Stomach (tissue), 9 donors: Measurements from ENCODE around the gene TAF1C. TPM values are rescaled to one million over a fixed set of nuclear protein-coding genes. Genes with fewer than 3 reads are reported as not detected.
A peak's percentile ranks its signal among the peaks of the same experiment; 100 is the strongest.

Source experiments
- DNase-seq, 2 donors: peaks; one replicate each; pipeline versions ENCODE4 v3.0.0 to v3.0.0-alpha.2; 2013 to 2019
- H3K27ac ChIP-seq, 5 donors: fragments of 200-600 bp in 4 of 5; sonication (generic) in 4 of 5; one replicate each; pipeline ENCODE4 v1.5.1; 2013 to 2019; ENCODE audit warnings: mild to moderate bottlenecking in 1 of 5, moderate library complexity in 1 of 5
- H3K27me3 ChIP-seq, 3 donors: fragments of 200-600 bp; sonication (generic); one replicate each; pipeline ENCODE4 v1.5.1; 2017 to 2019; ENCODE audit warnings: mixed run types in 1 of 3
- H3K36me3 ChIP-seq, 4 donors: fragments of 200-600 bp; sonication (generic); 1 replicate in 3 of 4; 2 replicates in 1 of 4; pipeline ENCODE4 v1.5.1; 2016 to 2019
- H3K4me1 ChIP-seq, 4 donors: fragments of 200-600 bp; sonication (generic); one replicate each; pipeline ENCODE4 v1.5.1; 2016 to 2019
- H3K4me3 ChIP-seq, 4 donors: fragments of 200-600 bp; sonication (generic) in 3 of 4; one replicate each; pipeline ENCODE4 v1.5.1; 2016 to 2019; ENCODE audit warnings: mild to moderate bottlenecking in 1 of 4
- H3K9me3 ChIP-seq, 4 donors: fragments of 200-600 bp; sonication (generic); one replicate each; pipeline ENCODE4 v1.5.1; 2016 to 2019
- CTCF ChIP-seq, 7 experiments: fragments of 450-650 bp in 4 of 7; fragments of 200-600 bp in 3 of 7; sonication (generic) in 3 of 7; IDR thresholded peaks; one replicate each; pipeline ENCODE4 v1.5.1; 2016 to 2019; ENCODE audit warnings: antibody characterized with exemption in 7 of 7, control low read depth in 2 of 7, mild to moderate bottlenecking in 1 of 7
- EP300 ChIP-seq: sonication (generic); formaldehyde crosslinking; IDR thresholded peaks from one replicate; pipeline ENCODE4 v1.6.1; 2017; ENCODE audit warnings: antibody characterized with exemption
- POLR2A ChIP-seq, 4 donors: fragments of 450-650 bp; IDR thresholded peaks; one replicate each; pipeline ENCODE4 v1.6.1; 2016; ENCODE audit warnings: antibody characterized with exemption in 4 of 4, control low read depth in 2 of 4, mild to moderate bottlenecking in 1 of 4, moderate library complexity in 1 of 4
- POLR2AphosphoS5 ChIP-seq, 3 donors: sonication (generic); formaldehyde crosslinking; IDR thresholded peaks; one replicate each; pipeline ENCODE4 v1.6.1; 2016; ENCODE audit warnings: antibody characterized with exemption in 3 of 3
- WGBS, 5 donors: extraction: QIAGEN DNeasy Blood & Tissue Kit in 3 of 5; methylation state at CpG; one replicate each; pipeline versions ENCODE4 v1.1.5 to v1.1.7; 2013 to 2018; 5-methylcytosine and 5-hydroxymethylcytosine counted together
- intact Hi-C: fragments of 100-400 bp; cut with DNase I; formaldehyde crosslinking; loops from one replicate; pipeline ENCODE4 v1.15.1; 2023; ENCODE audit warnings: low total_unique reads
- polyA plus RNA-seq, 3 donors: library from polyadenylated mRNA; stranded (reverse); fragments of 200-250 nt; gene quantifications; one replicate each; pipeline ENCODE4 v1.2.3, GENCODE V29; 2013
- total RNA-seq, 5 donors: library from RNA; depleted of rRNA; stranded (reverse); fragments of >200 nt; gene quantifications; one replicate each; pipeline versions ENCODE4 v1.1.0 to v1.2.3, GENCODE V29; 2014 to 2016
- donor health status: healthy with polysubstance abuse.
- donor health status: Bipolar disorder and iron deficiency.
- donor health status: healthy.

Gene TAF1C
- total and polyA plus RNA-seq, 8 donors = 15.3 to 377 (median 37.6) TPM

- Histone ChIP-seq H3K27ac (peak overlapping the region in 4 of 5 donors; percentile 6 to 86 (median 71)), H3K4me1 (peaks cover 21 to 34% (median 26%) of the 10 kb centered on the region in 4 donors), H3K9me3 (no peaks in the 10 kb centered on the region), H3K36me3 (peaks cover 37 to 53% (median 49%) of the 10 kb centered on the region in 4 donors), H3K27me3 (no peaks in the 10 kb centered on the region), H3K4me3 (peak overlapping the region in 2 of 4 donors; percentile 74 to 92)
- TF ChIP-seq EP300 = no peak
- TF ChIP-seq POLR2A (IDR thresholded peaks at IDR 0.05) = no peak
- TF ChIP-seq POLR2AphosphoS5 (IDR thresholded peaks at IDR 0.05) = no peak
- TF ChIP-seq CTCF (IDR thresholded peaks at IDR 0.05) = no peak
- 38 to 60% (median 40%) methylated on average over 9 to 10 of the region's 10 CpGs for WGBS, 5 donors
- intact Hi-C loops = loop anchor here (5.0 kb wide), 1 partner anchor 97 kb away; no protein-coding TSS in a partner anchor
- no peak for DNase-seq
Measured at GRCh38 chr16:84184775-84185174, 2.1 kb downstream of the TAF1C start.

GRCh38 chr16:84183911-84184591, 2.8 kb downstream of the TAF1C start:
- H3K4me1 ChIP-seq = peaks cover 21 to 34% (median 26%) of the 10 kb centered on the region in 4 donors
- TF ChIP-seq POLR2A (IDR thresholded peaks at IDR 0.05) (no peak), POLR2AphosphoS5 (IDR thresholded peaks at IDR 0.05) (no peak), CTCF (IDR thresholded peaks at IDR 0.05) (no peak), EP300 (no peak)
- no peak overlapping the region for H3K4me3 ChIP-seq
- intact Hi-C loops = no loop called here
- H3K27me3 ChIP-seq = no peaks in the 10 kb centered on the region
- WGBS, 5 donors = 61 to 76% (median 71%) methylated on average over 8 to 11 of the region's 11 CpGs
- peaks cover 43 to 60% (median 56%) of the 10 kb centered on the region in 4 donors for H3K36me3 ChIP-seq
- DNase-seq = no peak
- H3K9me3 ChIP-seq = no peaks in the 10 kb centered on the region
- H3K27ac ChIP-seq = peak overlapping the region in 3 of 5 donors; percentile 60 to 86 (median 82)

- Histone ChIP-seq H3K4me3 (no peak overlapping the region), H3K27me3 (no peaks in the 10 kb centered on the region), H3K36me3 (peaks cover 48 to 65% (median 62%) of the 10 kb centered on the region in 4 donors), H3K4me1 (peaks cover 21 to 36% (median 27%) of the 10 kb centered on the region in 4 donors), H3K9me3 (no peaks in the 10 kb centered on the region), H3K27ac (peak overlapping the region in 2 of 5 donors; percentile 60 to 86)
- no peak for DNase-seq
- TF ChIP-seq CTCF (IDR thresholded peaks at IDR 0.05) = no peak
- TF ChIP-seq POLR2A (IDR thresholded peaks at IDR 0.05) = no peak
- TF ChIP-seq POLR2AphosphoS5 (IDR thresholded peaks at IDR 0.05) = no peak
- no peak for TF ChIP-seq EP300
- WGBS, 5 donors = 89 to 97% (median 95%) methylated on average over 5 of the region's 5 CpGs
- intact Hi-C loops = no loop called here
Measured at GRCh38 chr16:84183572-84183875, 3.3 kb downstream of the TAF1C start.

- H3K27ac ChIP-seq = peak overlapping the region in 1 of 5 donors; percentile 86
- H3K4me3 ChIP-seq = no peak overlapping the region
- no peaks in the 10 kb centered on the region for H3K9me3 ChIP-seq
- H3K36me3 ChIP-seq = peaks cover 51 to 71% (median 68%) of the 10 kb centered on the region in 4 donors
- no peak for DNase-seq
- WGBS, 5 donors = 92 to 97% (median 95%) methylated on average over 26 of the region's 26 CpGs
- TF ChIP-seq POLR2A (IDR thresholded peaks at IDR 0.05) (no peak), CTCF (IDR thresholded peaks at IDR 0.05) (no peak), POLR2AphosphoS5 (IDR thresholded peaks at IDR 0.05) (no peak), EP300 (no peak)
- intact Hi-C loops = no loop called here
- H3K27me3 ChIP-seq = no peaks in the 10 kb centered on the region
- peaks cover 21 to 42% (median 30%) of the 10 kb centered on the region in 4 donors for H3K4me1 ChIP-seq
Measured at GRCh38 chr16:84182680-84183571, 3.9 kb downstream of the TAF1C start.
